GM12865 (cell line): Measurements from ENCODE around the gene ZBTB7C.

Source experiments
- DNase-seq: peaks from one replicate; pipeline ENCODE4 v3.0.0; 2010; ENCODE audit warnings: low read depth
- H3K4me3 ChIP-seq: 2 replicates; pipeline ENCODE4 v1.5.1; 2011; ENCODE audit warnings: mild to moderate bottlenecking, low read depth, low read length, control low read depth
- CTCF ChIP-seq: IDR thresholded peaks from 2 replicates; pipeline ENCODE4 v1.5.1; 2011; ENCODE audit warnings: low read length, control low read depth, low read depth, inconsistent platforms; ENCODE audit not compliant: insufficient read depth; ENCODE audit errors: missing control alignments

The ZBTB7C gene

GRCh38 chr18:48397021-48397420 is 12.2 kb downstream of the ZBTB7C start:
- DNase-seq, result no peak
- no peak for TF ChIP-seq CTCF

GRCh38 chr18:48396561-48396960 is 12.6 kb downstream of the ZBTB7C start:
- no peak for TF ChIP-seq CTCF
- no peak for DNase-seq
- no peak overlapping the region for H3K4me3 ChIP-seq

More at GRCh38 chr18:48397021-48397420, 12.2 kb downstream of the ZBTB7C start:
- H3K4me3 ChIP-seq, result no peak overlapping the region

GRCh38 chr18:48395646-48396045 is 13.5 kb downstream of the ZBTB7C start:
- H3K4me3 ChIP-seq, result no peak overlapping the region
- no peak for TF ChIP-seq CTCF
- no peak for DNase-seq

GRCh38 chr18:48394176-48394575 is 15.0 kb downstream of the ZBTB7C start:
- DNase-seq, result no peak
- TF ChIP-seq CTCF, result no peak
- no peak overlapping the region for H3K4me3 ChIP-seq

- no peak for TF ChIP-seq CTCF
- H3K4me3 ChIP-seq, result no peak overlapping the region
- no peak for DNase-seq
Measured at GRCh38 chr18:48393776-48394175, 15.4 kb downstream of the ZBTB7C start.

GRCh38 chr18:48393170-48393569 is 16.0 kb downstream of the ZBTB7C start:
- no peak for DNase-seq
- TF ChIP-seq CTCF, result no peak
- no peak overlapping the region for H3K4me3 ChIP-seq

GRCh38 chr18:48392268-48392667 is 16.9 kb downstream of the ZBTB7C start:
- no peak for TF ChIP-seq CTCF
- no peak for DNase-seq
- H3K4me3 ChIP-seq, result no peak overlapping the region
